DOHH2 (cell line): ENCODE measurements around the gene SLC4A1.

Source experiments
- EZH2phosphoT487 ChIP-seq: fragments of 200-600 bp; sonication (generic); IDR thresholded peaks from 2 replicates; pipeline ENCODE4 v1.6.1; 2017; ENCODE audit warnings: borderline replicate concordance, mild to moderate bottlenecking, antibody characterized with exemption, low read length, moderate library complexity, mixed read lengths
- TF ChIP-seq, protein P1 (sequence below): fragments of 200-600 bp; sonication (generic); IDR thresholded peaks from one replicate; pipeline ENCODE4 v1.5.1; 2014; ENCODE audit warnings: antibody characterized with exemption, mild to moderate bottlenecking, low read depth, low read length; ENCODE audit not compliant: poor library complexity, severe bottlenecking

DNA sequence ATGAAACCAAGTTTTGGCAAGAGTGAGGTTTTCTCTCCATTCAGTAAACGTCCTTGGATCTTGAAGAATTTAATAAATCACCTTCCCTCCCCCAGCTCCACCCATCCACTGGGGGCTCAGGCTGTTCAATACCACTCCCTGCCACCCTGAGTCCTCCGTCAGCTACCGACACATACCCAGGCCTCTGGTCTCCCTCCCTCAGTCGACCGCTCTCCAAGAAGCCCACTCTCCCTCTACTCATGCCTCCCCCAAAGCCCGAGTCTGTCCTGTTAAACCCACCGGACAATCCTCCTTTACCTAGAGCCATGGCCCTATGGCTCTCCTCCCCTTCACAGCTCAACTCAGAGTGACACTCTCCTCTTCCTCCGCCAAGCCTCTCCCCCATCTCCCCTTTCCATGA lies 19.7 kb upstream of the SLC4A1 start:
- TF ChIP-seq, protein P1, sequence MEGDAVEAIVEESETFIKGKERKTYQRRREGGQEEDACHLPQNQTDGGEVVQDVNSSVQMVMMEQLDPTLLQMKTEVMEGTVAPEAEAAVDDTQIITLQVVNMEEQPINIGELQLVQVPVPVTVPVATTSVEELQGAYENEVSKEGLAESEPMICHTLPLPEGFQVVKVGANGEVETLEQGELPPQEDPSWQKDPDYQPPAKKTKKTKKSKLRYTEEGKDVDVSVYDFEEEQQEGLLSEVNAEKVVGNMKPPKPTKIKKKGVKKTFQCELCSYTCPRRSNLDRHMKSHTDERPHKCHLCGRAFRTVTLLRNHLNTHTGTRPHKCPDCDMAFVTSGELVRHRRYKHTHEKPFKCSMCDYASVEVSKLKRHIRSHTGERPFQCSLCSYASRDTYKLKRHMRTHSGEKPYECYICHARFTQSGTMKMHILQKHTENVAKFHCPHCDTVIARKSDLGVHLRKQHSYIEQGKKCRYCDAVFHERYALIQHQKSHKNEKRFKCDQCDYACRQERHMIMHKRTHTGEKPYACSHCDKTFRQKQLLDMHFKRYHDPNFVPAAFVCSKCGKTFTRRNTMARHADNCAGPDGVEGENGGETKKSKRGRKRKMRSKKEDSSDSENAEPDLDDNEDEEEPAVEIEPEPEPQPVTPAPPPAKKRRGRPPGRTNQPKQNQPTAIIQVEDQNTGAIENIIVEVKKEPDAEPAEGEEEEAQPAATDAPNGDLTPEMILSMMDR: no peak
- TF ChIP-seq EZH2phosphoT487: no peak
